Measurements from ENCODE around the gene PANX3.
"Not testable (repeated sequence)": the region's sequence is repeated elsewhere in the genome, so short reads cannot be mapped to it uniquely, and the experiment has no call there.

Gene PANX3

DNA sequence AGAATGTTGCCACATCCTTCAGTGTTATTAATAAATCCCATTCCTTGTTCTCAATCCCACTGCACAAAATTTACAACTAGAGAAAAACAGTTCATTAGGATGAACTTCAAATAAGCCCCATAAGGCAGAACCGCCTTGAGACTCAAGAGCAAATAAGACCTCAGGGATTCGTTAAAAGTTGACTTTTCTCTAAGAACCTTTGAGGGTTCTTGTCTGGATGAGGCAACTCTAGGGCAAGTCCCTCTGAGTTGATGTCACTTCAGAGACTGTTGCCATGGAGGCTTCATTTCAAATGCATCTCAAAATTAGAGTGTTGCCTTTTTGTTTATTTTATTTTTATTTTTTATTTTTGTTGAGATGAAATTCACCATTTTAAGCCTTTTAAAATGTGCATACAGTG lies 19.8 kb upstream of the PANX3 start:
- no peaks in the 10 kb centered on the region for H3K9me3 ChIP-seq (ENCODE audit: control insufficient read depth, insufficient read depth, low read length)
- H3K27ac ChIP-seq (ENCODE audit: low read depth, low read length) = no peak overlapping the region
- H3K36me3 ChIP-seq (ENCODE audit: control insufficient read depth, insufficient read depth, low read length) = no peaks in the 10 kb centered on the region
- no peak overlapping the region for H3K4me3 ChIP-seq (ENCODE audit: low read depth, low read length)
- H3K4me1 ChIP-seq (ENCODE audit: control insufficient read depth, insufficient read depth, low read length) = no peaks in the 10 kb centered on the region
- no peak overlapping the region for H3K9ac ChIP-seq (ENCODE audit: low read depth, low read length)
- no peaks in the 10 kb centered on the region for H3K27me3 ChIP-seq (ENCODE audit: control insufficient read depth, insufficient read depth, low read length)

DNA sequence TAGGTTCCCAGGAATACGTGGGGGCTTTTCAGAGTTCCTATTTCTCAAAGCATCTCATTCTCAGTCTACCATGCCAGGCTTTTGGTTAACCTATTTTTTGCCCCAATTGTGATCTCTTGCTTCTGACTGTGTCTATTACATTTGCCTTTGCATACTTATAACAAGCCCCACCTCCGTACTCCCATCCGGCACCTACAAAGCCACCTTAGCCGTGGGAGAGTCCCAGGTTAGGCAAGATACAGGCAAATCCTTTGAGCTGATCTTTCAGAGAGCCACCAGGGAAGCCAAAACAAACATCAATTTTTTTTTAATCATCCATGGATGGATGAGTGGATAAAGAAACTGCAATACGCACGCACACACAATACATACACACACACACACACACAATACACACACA lies 18.6 kb upstream of the PANX3 start:
- Histone ChIP-seq H3K9me3 (ENCODE audit: control insufficient read depth, insufficient read depth, low read length) (no peaks in the 10 kb centered on the region), H3K36me3 (ENCODE audit: control insufficient read depth, insufficient read depth, low read length) (no peaks in the 10 kb centered on the region), H3K9ac (ENCODE audit: low read depth, low read length) (no peak overlapping the region), H3K27me3 (ENCODE audit: control insufficient read depth, insufficient read depth, low read length) (no peaks in the 10 kb centered on the region), H3K4me1 (ENCODE audit: control insufficient read depth, insufficient read depth, low read length) (no peaks in the 10 kb centered on the region), H3K4me3 (ENCODE audit: low read depth, low read length) (no peak overlapping the region), H3K27ac (ENCODE audit: low read depth, low read length) (no peak overlapping the region)

- no peaks in the 10 kb centered on the region for H3K27me3 ChIP-seq (ENCODE audit: control insufficient read depth, insufficient read depth, low read length)
- H3K9ac ChIP-seq (ENCODE audit: low read depth, low read length) = no peak overlapping the region
Observed at GRCh38 chr11:124595302-124595701, 15.9 kb upstream of the PANX3 start.

GRCh38 chr11:124597626-124598025 lies 13.6 kb upstream of the PANX3 start:
- H3K4me3 ChIP-seq (ENCODE audit: low read depth, low read length) = no peak overlapping the region
- no peaks in the 10 kb centered on the region for H3K27me3 ChIP-seq (ENCODE audit: control insufficient read depth, insufficient read depth, low read length)
- H3K9ac ChIP-seq (ENCODE audit: low read depth, low read length) = no peak overlapping the region
- no peaks in the 10 kb centered on the region for H3K36me3 ChIP-seq (ENCODE audit: control insufficient read depth, insufficient read depth, low read length)
- H3K27ac ChIP-seq (ENCODE audit: low read depth, low read length) = no peak overlapping the region
- H3K9me3 ChIP-seq (ENCODE audit: control insufficient read depth, insufficient read depth, low read length) = no peaks in the 10 kb centered on the region
- peaks cover 12% of the 10 kb centered on the region for H3K4me1 ChIP-seq (ENCODE audit: control insufficient read depth, insufficient read depth, low read length)

More at GRCh38 chr11:124595302-124595701, 15.9 kb upstream of the PANX3 start:
- 0 out of 2 replicates have a peak, but pooled peaks cover under 1% of the 10 kb centered on the region for H3K4me1 ChIP-seq (ENCODE audit: control insufficient read depth, insufficient read depth, low read length)
- no peaks in the 10 kb centered on the region for H3K9me3 ChIP-seq (ENCODE audit: control insufficient read depth, insufficient read depth, low read length)
- no peaks in the 10 kb centered on the region for H3K36me3 ChIP-seq (ENCODE audit: control insufficient read depth, insufficient read depth, low read length)
- no peak overlapping the region for H3K27ac ChIP-seq (ENCODE audit: low read depth, low read length)
- H3K4me3 ChIP-seq (ENCODE audit: low read depth, low read length) = no peak overlapping the region

DNA sequence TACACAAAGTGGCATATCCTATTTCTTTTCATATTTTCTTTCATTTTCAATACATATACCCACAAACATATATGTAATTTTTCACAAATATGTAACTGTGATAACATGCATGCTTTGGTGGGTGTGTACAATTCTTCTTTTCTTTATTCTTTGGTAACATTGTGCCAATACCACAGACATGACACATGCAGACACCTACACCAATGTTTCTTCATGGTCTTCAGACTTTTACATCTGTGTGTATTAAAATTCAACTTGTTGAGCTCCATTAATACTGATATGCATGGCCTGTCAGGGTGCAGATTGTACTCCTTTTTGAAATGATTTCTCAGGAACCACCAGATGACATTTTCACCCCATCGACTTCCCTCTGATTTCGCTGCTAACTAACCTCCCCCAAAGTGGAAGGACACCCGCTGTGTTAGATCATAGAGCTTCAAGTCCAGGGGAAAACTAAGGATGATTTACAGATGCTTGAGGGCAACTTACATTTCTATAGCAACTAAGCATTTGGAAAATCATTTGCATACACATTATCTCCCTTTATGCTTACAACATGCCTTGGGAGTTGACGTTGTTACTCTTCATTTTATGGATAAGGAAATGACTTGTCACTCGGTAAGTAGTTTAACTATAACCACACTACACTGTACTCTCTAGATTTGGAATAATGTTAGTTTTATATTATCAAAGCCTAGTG lies 10.5 kb upstream of the PANX3 start:
- H3K4me3 ChIP-seq (ENCODE audit: low read depth, low read length) = no peak overlapping the region

GRCh38 chr11:124602193-124602592 lies 9.0 kb upstream of the PANX3 start:
- H3K4me1 ChIP-seq (ENCODE audit: control insufficient read depth, insufficient read depth, low read length) = peaks cover 12% of the 10 kb centered on the region
- no peak overlapping the region for H3K27ac ChIP-seq (ENCODE audit: low read depth, low read length)
- no peaks in the 10 kb centered on the region for H3K9me3 ChIP-seq (ENCODE audit: control insufficient read depth, insufficient read depth, low read length)
- H3K9ac ChIP-seq (ENCODE audit: low read depth, low read length) = no peak overlapping the region
- H3K36me3 ChIP-seq (ENCODE audit: control insufficient read depth, insufficient read depth, low read length) = no peaks in the 10 kb centered on the region
- H3K27me3 ChIP-seq (ENCODE audit: control insufficient read depth, insufficient read depth, low read length) = no peaks in the 10 kb centered on the region
- no peak overlapping the region for H3K4me3 ChIP-seq (ENCODE audit: low read depth, low read length)

More for the DNA sequence above, 10.5 kb upstream of the PANX3 start:
- Histone ChIP-seq H3K27ac (ENCODE audit: low read depth, low read length) (no peak overlapping the region), H3K27me3 (ENCODE audit: control insufficient read depth, insufficient read depth, low read length) (no peaks in the 10 kb centered on the region), H3K4me1 (ENCODE audit: control insufficient read depth, insufficient read depth, low read length) (peaks cover 12% of the 10 kb centered on the region), H3K9ac (ENCODE audit: low read depth, low read length) (no peak overlapping the region), H3K9me3 (ENCODE audit: control insufficient read depth, insufficient read depth, low read length) (no peaks in the 10 kb centered on the region), H3K36me3 (ENCODE audit: control insufficient read depth, insufficient read depth, low read length) (no peaks in the 10 kb centered on the region)

GRCh38 chr11:124602723-124603122 lies 8.5 kb upstream of the PANX3 start:
- H3K36me3 ChIP-seq (ENCODE audit: control insufficient read depth, insufficient read depth, low read length); H3K9ac ChIP-seq (ENCODE audit: low read depth, low read length); H3K4me3 ChIP-seq (ENCODE audit: low read depth, low read length); H3K27ac ChIP-seq (ENCODE audit: low read depth, low read length); H3K27me3 ChIP-seq (ENCODE audit: control insufficient read depth, insufficient read depth, low read length); H3K9me3 ChIP-seq (ENCODE audit: control insufficient read depth, insufficient read depth, low read length): not testable (repeated sequence)
- peaks cover 12% of the 10 kb centered on the region for H3K4me1 ChIP-seq (ENCODE audit: control insufficient read depth, insufficient read depth, low read length)

DNA sequence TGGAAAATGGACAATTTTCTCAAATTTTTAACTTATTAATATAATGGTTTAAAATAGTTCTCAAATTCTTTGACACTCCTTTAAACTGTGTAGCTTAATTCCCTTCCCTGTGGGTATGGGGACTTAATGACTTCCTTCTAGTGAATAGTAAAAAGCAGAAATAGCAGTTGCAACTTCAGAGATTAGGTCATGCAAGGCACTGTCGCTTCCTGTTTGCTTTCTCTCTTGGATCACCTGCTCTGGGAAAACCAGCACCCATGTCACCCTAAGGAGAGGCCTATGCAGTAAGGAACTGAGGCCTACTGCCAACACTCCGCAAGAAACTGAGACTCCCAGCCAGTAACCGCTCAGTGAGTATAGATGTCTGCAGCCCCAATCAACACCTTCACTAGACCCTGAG lies 5.5 kb upstream of the PANX3 start:
- Histone ChIP-seq H3K27ac (ENCODE audit: low read depth, low read length) (no peak overlapping the region), H3K4me1 (ENCODE audit: control insufficient read depth, insufficient read depth, low read length) (peaks cover 7% of the 10 kb centered on the region), H3K9me3 (ENCODE audit: control insufficient read depth, insufficient read depth, low read length) (no peaks in the 10 kb centered on the region), H3K4me3 (ENCODE audit: low read depth, low read length) (no peak overlapping the region), H3K36me3 (ENCODE audit: control insufficient read depth, insufficient read depth, low read length) (no peaks in the 10 kb centered on the region), H3K27me3 (ENCODE audit: control insufficient read depth, insufficient read depth, low read length) (no peaks in the 10 kb centered on the region), H3K9ac (ENCODE audit: low read depth, low read length) (no peak overlapping the region)

GRCh38 chr11:124608147-124608546 lies 3.1 kb upstream of the PANX3 start:
- H3K27ac ChIP-seq (ENCODE audit: low read depth, low read length) = no peak overlapping the region
- H3K9me3 ChIP-seq (ENCODE audit: control insufficient read depth, insufficient read depth, low read length) = no peaks in the 10 kb centered on the region
- no peak overlapping the region for H3K9ac ChIP-seq (ENCODE audit: low read depth, low read length)
- H3K36me3 ChIP-seq (ENCODE audit: control insufficient read depth, insufficient read depth, low read length) = no peaks in the 10 kb centered on the region
- H3K27me3 ChIP-seq (ENCODE audit: control insufficient read depth, insufficient read depth, low read length) = no peaks in the 10 kb centered on the region
- no peak overlapping the region for H3K4me3 ChIP-seq (ENCODE audit: low read depth, low read length)
- no peaks in the 10 kb centered on the region for H3K4me1 ChIP-seq (ENCODE audit: control insufficient read depth, insufficient read depth, low read length)

DNA sequence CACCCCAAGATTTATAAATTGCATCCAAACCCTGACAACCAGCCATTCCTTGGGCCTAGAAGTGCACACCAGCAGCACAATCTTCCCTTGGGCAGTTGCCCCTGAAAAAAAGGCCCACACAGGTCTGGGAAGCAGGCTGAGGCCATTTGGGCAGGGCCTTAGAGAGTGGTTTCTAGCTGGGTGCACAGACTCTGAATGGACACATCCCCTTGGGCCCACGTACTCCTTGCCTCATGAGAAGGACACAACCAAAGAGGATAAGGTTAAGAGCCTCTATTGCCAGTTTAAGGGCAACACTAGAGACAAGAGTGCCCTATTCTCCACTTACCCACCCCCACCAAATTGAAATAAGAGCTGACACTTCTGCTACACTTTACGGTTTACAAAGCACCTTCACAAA lies 933 bp upstream of the PANX3 start:
- no peaks in the 10 kb centered on the region for H3K36me3 ChIP-seq (ENCODE audit: control insufficient read depth, insufficient read depth, low read length)
- no peak overlapping the region for H3K4me3 ChIP-seq (ENCODE audit: low read depth, low read length)
- no peaks in the 10 kb centered on the region for H3K27me3 ChIP-seq (ENCODE audit: control insufficient read depth, insufficient read depth, low read length)
- H3K27ac ChIP-seq (ENCODE audit: low read depth, low read length) = no peak overlapping the region
- H3K9ac ChIP-seq (ENCODE audit: low read depth, low read length) = no peak overlapping the region
- no peaks in the 10 kb centered on the region for H3K9me3 ChIP-seq (ENCODE audit: control insufficient read depth, insufficient read depth, low read length)
- no peaks in the 10 kb centered on the region for H3K4me1 ChIP-seq (ENCODE audit: control insufficient read depth, insufficient read depth, low read length)

DNA sequence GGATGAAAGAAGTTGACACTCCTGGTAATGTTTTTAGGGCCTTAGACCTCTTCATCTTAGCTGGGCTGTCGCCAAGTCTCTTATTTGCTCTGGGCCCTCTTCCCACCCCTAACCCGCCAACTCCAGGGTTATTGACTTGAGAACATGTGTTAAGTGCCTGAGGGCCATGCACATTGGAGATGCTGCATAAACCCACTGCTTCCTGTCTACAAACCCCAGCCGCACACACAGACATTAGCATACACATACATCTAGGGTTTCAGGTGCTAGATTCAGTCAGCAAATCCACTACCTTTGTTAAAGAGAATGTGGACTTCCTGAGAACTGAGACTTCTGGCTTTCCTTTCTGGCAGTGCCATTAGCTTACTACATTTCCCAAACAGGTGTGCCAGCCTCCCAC lies 817 bp downstream of the PANX3 start:
- H3K36me3 ChIP-seq (ENCODE audit: control insufficient read depth, insufficient read depth, low read length) = no peaks in the 10 kb centered on the region
- no peak overlapping the region for H3K4me3 ChIP-seq (ENCODE audit: low read depth, low read length)
- H3K9ac ChIP-seq (ENCODE audit: low read depth, low read length) = no peak overlapping the region
- H3K9me3 ChIP-seq (ENCODE audit: control insufficient read depth, insufficient read depth, low read length) = no peaks in the 10 kb centered on the region
- H3K27me3 ChIP-seq (ENCODE audit: control insufficient read depth, insufficient read depth, low read length) = no peaks in the 10 kb centered on the region
- no peak overlapping the region for H3K27ac ChIP-seq (ENCODE audit: low read depth, low read length)
- H3K4me1 ChIP-seq (ENCODE audit: control insufficient read depth, insufficient read depth, low read length) = no peaks in the 10 kb centered on the region
